Cerebellar nuclear complex (tissue), 1 donor: ENCODE data around the gene NINL.
"Not testable (repeated sequence)": the region's sequence is repeated elsewhere in the genome, so short reads cannot be mapped to it uniquely, and the experiment has no call there.

Source experiments
- DNase-seq, 2 experiments: peaks; one replicate each; lab custom pipeline; 2025; lab: John Stamatoyannopoulos, UW

Gene NINL

DNA sequence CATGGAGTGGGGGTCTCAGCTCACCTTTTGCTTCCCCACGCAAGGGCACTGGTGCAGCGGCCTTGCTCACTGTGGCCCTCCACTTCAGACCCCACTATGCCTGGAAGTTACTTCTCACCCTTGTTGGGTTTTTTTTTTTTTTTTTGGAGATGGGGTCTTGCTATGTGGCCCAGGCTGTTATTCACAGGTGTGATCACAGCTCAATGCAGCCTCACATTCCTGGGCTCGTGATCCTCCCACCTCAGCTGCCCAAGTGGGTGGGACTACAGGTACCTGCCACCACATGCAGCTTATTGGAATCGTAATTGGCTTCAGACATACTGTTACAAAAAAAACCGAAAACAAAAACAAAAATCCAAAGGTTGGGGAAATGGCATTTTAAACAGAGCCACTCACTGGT lies 32.4 kb downstream of the NINL start:
- DNase-seq: no peak

DNA sequence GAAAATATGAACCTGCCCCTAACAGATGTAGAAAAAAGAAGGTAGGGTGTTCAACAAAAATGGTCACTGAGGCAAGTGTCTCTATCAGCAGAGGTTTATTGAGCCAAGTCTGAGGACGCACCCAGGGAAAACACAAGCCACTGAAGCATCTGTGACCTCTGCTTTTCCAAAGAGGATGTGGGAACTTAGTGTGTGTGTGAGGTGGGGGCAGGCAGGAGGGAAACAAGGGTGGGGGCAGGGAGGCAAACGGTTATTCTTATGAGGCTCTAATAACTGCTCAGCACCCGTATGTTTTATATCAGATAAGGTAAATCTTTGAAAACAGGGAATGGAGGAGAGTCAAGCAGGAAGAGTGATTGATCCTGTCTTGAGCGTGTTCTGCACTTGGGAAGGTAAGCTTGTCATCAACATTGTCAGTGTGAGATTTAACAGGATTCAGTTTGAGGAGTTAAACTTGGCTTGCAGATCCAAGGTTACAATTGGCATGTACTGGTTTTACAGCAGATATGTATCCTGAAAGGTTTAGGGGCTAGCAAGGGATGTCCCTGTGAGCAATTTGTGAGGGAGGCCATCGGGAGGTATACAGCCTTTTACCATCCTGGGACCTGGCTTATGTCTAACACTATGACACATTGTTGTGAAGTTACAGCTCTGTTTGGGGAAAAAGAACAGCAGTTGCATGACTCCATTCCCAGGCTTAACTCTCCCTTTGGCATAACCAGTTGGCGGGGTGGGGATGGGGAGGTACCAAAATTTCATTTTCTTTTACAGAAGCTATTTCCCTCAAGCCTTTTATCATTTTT lies 33.7 kb downstream of the NINL start:
- DNase-seq: no peak

DNA sequence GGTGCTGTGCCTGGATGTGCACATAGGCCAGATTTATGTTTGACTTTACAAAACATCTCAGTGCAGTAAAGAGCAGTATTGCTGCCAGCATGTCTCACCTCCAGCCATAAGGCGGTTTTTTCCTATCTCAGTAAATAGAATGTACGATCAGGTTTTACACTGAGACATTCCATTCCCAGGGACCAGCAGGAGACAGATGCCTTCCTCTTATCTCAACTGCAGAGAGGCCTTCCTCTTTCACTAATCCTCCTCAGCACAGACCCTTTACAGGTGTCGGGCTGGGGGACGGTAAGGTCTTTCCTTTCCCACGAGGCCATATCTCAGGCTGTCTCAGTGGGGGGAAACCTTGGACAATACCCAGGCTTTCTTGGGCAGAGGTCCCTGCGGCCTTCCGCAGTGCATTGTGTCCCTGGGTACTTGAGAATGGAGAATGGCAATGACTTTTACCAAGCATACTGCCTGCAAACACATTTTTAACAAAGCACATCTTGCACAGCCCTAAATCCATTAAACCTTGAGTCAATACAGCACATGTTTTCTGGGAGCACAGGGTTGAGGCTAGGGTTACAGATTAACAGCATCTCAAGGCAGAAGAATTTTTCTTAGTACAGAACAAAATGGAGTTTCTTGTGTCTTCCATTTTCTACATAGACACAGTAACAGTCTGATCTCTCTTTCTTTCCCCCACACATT lies 34.5 kb downstream of the NINL start:
- not testable (repeated sequence) for DNase-seq

DNA sequence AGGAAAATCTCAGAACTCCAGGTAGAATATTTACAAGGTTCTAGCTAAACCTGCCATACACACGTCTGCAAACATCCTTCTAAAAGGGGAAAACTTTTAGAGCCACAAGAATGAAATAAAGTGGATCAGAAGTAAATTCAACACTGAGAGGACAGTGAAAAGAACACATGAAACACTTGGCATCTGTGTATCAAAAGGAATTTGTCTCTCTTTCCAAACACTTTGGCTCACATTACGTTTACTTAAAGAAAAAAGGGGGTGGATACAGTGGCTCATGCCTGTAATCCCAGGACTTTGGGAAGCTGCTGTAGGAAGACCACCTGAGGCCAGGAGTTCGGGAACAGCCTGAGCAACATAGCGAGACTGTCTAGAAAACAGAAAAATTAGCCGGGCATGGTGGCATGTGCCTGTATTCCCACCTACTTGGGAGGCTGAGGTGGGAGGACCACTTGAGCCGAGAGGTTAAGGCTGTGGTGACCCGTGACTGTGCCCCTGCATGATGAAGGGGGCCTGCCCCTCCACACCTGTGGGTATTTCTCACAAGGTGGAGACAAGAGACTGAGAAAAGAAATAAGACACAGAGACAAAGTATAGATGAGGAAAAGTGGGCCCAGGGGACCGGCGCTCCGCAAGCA lies 35.4 kb downstream of the NINL start:
- no peak for DNase-seq

DNA sequence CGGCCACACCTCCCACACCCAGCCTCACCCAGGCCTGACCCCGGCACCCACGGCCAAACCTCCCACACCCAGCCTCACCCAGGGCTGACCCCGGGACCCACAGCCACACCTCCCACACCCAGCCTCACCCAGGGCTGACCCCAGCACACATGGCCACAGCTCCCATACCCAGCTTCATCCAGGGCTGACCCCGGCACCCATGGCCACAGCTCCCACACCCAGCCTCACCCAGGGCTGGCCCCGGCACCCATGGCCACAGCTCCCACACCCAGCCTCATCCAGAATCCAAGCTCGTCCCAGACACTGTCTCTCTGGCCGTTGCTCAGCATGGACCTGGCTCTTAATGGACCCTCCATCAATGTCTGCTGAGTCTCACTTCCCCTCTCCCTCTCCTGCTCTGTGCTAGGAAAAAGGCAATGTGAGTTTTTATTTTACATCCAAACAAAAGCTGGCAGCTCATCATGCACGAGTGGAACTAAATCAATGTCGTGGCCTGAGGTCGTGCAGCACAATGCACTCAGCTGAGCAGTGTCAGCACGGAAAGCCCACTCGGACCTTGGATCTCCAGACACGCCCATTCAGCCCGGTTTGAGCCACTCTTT lies 36.1 kb downstream of the NINL start:
- no peak for DNase-seq

DNA sequence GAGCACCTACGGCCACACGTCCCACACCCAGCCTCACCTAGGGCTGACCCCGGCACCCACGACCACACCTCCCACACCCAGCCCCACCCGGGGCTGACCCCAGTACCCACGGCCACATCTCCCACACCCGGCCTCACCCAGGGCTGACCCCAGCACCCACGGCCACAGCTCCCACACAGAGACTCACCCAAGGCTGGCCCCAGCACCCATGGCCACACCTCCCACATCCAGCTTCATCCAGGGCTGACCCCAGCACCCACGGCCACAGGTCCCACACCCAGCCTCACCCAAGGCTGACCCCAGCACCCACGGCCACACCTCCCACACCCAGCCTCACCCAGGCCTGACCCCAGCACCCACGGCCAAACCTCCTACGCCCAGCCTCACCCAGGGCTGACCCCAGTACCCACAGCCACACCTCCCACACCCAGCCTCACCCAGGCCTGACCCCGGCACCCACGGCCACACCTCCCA lies 36.7 kb downstream of the NINL start:
- DNase-seq: no peak

DNA sequence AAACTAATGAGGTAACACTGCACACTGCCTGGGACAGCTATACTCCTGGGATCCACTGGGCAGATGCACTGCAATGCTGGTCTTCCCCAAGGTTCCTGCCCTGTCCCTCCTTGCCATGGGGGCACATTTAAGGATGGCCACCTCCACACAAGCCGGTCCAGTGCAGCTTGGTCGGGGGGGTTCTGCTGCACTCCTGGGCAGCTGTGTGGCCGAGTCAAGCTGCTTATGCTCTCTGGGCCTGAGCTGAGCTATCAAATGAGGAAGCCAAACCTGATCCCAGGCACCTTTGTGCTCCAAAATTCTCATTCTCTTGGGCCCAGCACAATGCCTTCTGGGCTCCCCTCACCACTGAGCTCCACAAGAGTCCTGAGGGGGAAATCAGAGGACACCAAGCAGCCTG lies 37.3 kb downstream of the NINL start:
- no peak for DNase-seq

DNA sequence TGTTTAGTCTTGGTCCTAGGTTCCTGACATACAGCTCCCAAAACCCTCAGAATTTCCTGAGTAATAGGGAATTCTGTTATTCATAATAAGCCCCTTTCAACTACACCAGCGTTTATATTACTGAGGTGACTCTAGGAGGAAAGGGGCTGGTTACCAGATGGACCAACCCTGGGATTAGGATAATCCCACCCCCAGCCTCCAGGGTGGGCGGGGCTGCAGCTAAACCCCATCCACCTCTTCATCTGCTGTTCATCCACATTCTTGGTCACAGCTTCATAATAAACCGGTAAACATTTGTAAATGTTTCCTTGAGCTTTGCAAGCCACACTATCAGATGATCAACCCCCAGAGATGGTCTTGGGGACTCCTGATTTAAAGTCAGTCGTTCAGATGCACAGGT lies 38.3 kb downstream of the NINL start:
- DNase-seq: no peak

DNA sequence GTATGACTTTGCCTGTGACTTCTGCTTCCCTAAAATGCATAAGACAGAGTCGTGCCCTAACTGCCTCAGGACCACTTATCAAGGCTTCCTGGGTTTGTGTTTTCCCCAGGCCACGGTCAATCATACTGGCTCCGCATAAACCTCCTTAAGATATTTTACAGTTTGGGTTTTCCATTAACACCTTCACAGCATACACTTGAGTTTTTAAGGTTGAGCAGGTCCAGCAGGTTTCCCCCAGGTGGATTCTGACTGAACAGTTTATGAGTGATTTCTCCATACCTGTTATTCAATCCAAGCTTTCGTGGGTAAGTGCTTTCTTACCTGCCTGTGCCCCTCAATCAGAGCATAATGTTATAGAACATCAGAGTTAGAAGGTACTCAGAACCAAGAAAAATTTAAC lies 39.3 kb downstream of the NINL start:
- no peak for DNase-seq

DNA sequence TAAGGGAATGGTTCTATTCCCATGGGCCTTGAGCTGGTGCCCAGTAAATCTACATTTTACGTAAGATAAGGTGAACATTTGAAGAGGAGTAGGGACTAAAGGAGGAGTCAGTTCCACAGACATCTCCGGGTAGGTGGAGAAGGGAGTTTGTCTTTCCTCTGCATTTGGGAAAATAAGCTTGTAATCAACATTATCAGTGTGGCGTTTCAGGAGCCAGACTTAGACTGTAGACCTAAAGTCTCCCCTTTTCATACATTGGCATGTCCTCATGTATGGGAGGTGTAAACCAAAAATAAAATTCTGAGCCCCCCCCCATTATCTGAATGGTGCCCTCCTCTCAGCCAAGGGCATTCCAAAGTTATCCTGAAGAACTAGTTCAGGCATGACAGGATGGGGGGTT lies 40.2 kb downstream of the NINL start:
- no peak for DNase-seq

DNA sequence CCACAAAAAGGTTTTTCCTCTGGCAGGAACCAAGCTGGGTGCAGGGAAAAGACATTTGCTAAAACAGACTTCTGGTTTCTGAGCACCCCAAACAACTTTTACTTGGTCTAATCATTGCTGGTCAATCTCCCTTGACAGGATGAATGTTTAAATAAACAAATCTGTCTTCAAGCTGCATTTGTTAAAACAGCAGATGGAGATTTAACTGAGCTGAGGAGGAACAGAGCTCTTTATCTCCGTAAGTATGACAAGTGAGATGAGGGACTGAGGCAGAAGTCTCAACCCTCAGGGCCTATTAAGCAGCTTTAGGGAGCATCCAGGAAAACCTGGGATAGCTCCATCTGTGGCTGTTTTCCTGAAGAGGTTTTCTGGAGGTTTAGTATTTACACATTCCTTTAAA lies 40.6 kb downstream of the NINL start:
- DNase-seq: no peak

DNA sequence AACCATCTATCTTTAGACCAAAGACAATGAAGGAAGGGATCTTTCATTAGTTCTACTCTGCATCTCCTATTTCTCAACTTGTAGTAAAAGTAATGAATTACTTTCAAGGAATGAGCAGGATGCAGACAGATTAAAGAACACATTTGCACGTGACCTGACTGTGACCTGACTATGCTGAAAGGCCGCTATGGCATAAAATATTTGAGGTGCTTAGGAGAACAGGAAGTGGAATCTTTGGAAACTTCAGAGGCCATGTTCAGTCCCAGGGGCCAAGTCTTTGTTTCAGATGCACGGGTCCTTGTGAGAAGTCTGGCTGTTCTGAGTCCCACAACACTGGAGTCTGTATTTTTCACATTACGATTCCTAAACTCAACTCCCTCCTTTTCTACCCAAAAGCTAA lies 41.0 kb downstream of the NINL start:
- no peak for DNase-seq

DNA sequence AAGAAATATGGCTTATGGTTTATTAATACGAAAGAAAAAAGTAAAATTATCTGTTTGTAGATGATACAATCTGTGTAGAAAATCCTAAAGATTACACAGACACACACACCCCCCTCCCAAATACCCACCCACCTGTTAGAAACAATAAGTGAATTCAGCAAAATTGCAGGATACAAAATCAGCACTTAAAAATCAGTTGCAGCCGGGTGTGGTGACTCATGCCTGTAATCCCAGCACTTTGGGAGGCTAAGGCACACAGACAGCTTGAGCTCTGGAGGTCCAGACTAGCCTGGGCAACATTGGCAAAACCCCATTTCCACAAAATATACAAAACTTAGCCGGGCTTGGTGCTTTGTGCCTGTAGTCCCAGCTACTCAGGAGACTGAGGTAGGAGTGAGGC lies 42.3 kb downstream of the NINL start:
- DNase-seq: no peak

DNA sequence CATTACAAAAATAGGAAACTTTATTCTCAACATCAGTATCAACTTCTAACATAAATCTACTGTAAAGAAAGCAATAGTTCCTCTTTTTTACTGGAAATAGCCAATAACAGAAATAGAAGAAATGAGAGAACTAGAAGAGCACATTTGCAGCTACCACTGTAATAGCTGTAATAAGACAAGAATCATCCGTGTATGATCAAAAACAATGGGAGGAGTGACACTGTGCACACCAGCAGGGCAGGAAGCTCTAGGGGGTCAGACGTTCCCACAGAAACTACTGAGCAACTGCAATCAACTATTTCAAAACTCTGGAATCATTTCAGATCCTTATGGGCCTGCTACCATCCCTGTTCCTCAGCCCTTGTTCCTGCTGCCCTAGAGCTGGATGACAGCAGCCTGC lies 43.7 kb downstream of the NINL start:
- DNase-seq: no peak

DNA sequence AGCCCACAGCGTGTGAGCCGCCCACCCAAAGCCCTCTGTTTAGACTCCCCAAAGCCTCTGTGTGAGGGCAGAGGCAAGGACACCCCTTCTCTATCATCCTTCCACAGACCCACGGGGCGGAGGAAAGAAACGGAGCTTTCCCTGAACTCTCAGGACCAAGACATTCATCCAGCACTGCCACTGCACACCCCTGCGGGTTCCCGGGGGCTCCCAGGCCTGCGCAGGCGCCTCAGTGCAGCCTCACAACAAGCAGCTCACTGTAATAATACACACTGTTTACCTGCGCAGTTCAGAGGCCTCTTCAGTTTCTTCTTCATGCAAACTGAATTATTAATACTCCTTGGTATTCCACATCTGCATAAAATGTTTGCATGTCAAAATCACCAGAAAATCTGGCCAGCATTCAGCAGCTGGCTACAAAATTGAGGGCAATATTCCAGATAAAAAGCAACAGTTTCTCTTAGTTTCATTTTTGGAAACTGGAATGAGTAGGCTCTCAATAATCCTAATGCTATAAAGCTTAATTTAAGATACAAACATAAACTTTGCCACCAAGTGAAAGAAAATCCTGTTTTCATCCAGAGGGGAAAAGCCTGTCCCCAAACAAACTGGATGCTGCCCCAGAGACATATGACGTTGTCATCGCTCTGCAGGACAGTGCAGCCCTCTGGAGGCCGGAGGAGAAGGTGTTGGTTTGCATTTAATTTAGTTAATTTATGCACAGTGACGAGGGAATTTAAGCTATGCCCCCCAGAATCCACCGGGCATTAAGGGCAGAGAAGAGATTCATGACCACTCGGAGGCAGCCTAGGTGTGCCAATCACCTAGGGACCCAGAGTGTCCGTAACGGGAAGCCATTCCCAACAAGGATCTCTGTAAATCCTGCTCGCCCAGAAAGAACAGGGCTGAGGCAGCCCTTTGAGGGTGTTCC lies 45.3 kb downstream of the NINL start:
- DNase-seq: peak in 1 of 2 experiments; percentile 64

DNA sequence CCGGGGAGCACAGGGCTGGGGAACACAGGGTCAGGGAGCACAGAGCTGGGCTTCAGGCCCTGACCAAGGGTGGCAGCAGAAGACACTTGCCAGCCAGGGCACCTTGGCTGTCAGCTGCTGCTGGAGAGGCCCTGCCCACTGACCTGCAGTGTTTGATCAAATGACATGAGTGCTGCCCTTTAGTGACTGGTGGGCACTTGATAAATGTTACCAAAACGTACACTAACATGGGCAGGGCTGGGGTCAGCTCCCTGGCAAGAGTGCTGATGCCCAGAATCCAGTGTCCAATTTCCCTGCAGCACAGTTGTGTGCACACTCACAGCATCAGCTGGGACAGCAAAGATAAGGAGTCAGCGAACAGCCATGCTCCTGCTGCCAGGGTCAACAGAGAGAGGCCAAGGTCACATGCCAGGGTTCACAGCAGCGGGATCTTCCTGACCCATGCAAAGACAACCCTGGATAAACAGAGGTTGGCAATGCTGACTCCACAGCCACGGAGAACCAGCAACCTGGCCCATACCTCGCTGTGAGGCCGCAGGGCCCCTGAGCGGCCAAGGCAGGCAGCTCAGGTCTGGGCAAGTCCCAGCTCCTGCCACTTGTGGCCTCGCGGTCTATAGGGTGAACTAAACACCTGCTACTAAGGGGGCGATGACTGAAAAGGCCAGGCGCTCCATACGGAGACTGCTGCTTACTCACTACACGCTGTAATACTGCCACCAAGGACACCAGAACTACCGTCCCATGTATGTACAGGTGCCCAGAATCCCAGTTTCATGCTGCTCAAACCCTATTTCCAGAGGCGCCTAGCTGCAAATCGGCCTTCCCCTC lies 46.3 kb downstream of the NINL start:
- no peak for DNase-seq

DNA sequence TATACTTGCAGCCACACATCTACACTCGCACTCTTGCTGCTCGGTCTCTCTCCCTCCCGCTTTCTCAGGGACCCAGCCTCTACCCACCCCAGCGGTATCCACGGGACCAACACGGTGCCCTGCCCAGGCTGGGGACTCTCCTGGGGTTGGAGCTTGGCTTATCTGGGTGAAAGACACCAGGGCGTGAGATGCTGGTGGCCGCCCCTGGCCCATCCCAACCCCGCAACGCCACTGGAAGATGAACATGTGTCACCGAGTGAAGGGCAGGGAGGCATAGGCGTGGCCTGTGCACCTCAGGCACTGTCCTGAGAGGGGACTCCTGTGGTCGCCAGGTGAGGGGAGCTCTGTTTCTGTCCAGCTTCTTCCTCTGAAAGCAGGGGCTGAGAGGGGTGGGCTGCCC lies 47.4 kb downstream of the NINL start:
- no peak for DNase-seq

DNA sequence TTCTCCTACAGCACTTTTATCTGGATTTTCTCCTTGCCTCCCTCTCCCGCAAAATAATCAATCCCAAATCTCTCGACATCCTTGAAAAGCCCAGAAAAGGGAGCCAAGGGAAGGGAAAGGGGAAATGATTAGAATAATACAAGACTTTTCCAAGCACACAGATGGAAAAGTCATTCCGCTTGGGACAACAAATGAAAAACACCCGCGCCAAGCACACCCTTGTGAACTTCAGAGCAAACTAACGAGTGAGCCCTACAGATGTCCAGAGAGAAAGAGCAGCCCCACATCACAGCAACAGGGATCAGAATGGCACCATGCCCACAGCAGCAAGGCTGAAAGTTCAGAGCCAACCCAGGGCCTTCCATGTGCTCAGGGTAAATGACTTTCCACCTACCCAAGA lies 49.6 kb downstream of the NINL start:
- DNase-seq: no peak

DNA sequence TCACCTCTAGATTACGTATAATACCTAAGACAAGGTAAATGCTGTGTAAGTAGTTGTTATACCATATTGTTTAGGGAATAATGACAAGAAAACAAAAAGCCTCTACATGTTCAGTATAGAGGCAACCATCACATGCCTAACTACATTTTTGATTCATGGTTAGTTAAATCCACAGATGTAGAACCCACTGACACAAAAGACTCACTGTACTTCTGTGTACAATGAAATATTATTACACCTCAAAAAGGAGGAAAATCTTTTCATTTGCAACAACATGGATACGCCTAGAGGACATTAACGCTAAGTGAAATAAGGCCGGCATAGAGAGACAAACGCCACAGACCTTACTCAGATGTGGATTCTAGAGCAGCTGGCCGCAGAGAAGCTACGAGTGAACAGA lies 50.5 kb downstream of the NINL start:
- DNase-seq: no peak

DNA sequence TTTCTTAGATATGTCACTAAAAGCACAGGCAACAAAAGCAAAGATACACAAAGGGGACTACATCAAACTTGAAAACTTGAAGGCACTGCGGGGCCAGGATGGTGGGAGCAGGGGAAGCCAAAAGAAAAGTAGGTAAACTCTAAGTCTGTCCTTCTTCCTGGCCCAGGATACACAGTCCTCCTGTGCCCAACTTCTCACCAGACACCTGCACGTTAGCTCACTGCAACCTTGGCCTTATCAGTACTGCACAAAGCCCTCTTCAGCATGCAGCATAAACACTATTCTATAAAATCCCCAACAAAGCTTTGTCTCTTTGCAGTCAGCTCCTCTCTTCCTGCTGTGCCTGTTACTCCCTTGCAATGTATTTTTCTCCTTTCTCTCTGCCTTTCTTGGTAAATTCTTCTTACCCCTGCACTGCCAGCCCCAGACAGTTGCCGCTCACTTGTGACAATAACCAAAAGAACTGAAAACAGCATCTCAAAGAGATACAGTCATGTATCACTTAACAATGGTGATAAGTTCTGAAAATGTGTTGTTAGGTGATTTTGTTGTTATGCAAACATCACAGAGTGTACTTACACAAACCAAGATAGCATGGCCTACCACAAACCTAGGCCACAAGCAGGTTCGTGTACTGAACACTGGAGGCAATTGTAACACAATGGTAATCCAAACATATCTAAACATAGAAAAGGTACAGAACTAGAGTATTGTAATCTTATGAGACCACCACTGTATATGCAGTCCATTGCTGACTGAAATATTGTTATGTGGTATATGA lies 51.2 kb downstream of the NINL start:
- no peak for DNase-seq
